ENCODE data around the gene KRTAP9-6.
A peak's percentile ranks its signal among the peaks of the same experiment; 100 is the strongest.
"Not testable (repeated sequence)": the region's sequence is repeated elsewhere in the genome, so short reads cannot be mapped to it uniquely, and the experiment has no call there.

Gene KRTAP9-6

GRCh38 chr17:41249637-41250240 is 15.4 kb upstream of the KRTAP9-6 start, which contains the start of gene KRTAP9-4:
KRTAP9-4 (plus strand) TSS chr17:41249687; CDS start chr17:41249721, 34 bp downstream.
- not testable (repeated sequence) for H3K36me3 ChIP-seq (ENCODE audit: control insufficient read depth, insufficient read depth, low read length, severe bottlenecking); H3K4me3 ChIP-seq (ENCODE audit: low read length); H3K27me3 ChIP-seq (replicated peaks; ENCODE audit: control insufficient read depth, insufficient read depth, low read length); H3K9ac ChIP-seq (ENCODE audit: low read length); H3K9me3 ChIP-seq (ENCODE audit: control insufficient read depth, low read length); DNase-seq (ENCODE audit: low read depth); H3K4me1 ChIP-seq (ENCODE audit: control insufficient read depth, insufficient read depth, low read length)

- Histone ChIP-seq H3K4me3 (ENCODE audit: low read length) (no peak overlapping the region), H3K9ac (ENCODE audit: low read length) (no peak overlapping the region), H3K9me3 (ENCODE audit: control insufficient read depth, low read length) (no peaks in the 10 kb centered on the region), H3K36me3 (ENCODE audit: control insufficient read depth, insufficient read depth, low read length, severe bottlenecking) (no peaks in the 10 kb centered on the region), H3K4me1 (ENCODE audit: control insufficient read depth, insufficient read depth, low read length) (peaks cover 5% of the 10 kb centered on the region), H3K27me3 (replicated peaks; ENCODE audit: control insufficient read depth, insufficient read depth, low read length) (peaks cover 2% of the 10 kb centered on the region)
- no peak for DNase-seq (ENCODE audit: low read depth)
Measured at GRCh38 chr17:41251261-41251660, 13.9 kb upstream of the KRTAP9-6 start.

DNA sequence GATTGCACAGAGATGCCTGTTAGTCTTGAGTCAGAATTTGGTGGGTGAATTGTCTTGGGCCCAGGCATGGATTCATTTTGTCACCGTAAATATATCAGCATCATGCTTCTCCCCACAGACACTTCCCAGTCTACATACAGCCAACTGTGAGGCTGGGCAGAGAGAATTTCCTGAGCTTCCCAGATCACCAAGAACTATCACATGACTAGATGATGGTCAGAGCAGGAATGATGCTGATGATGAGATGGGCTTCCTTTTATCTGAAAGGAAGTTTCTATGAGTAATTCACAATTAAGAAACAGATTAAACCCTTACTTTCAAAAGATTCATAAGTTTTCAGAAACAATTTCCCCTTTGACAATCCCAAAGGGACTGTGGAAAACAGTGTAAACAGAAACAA is 10.3 kb upstream of the KRTAP9-6 start:
- Histone ChIP-seq H3K27me3 (replicated peaks; ENCODE audit: control insufficient read depth, insufficient read depth, low read length) (no peaks in the 10 kb centered on the region), H3K4me1 (ENCODE audit: control insufficient read depth, insufficient read depth, low read length) (peaks cover 23% of the 10 kb centered on the region), H3K36me3 (ENCODE audit: control insufficient read depth, insufficient read depth, low read length, severe bottlenecking) (no peaks in the 10 kb centered on the region), H3K4me3 (ENCODE audit: low read length) (no peak overlapping the region), H3K9me3 (ENCODE audit: control insufficient read depth, low read length) (no peaks in the 10 kb centered on the region), H3K9ac (ENCODE audit: low read length) (no peak overlapping the region)
- no peak for DNase-seq (ENCODE audit: low read depth)

GRCh38 chr17:41255381-41256290 is 9.5 kb upstream of the KRTAP9-6 start, which contains the start of gene KRTAP9-9:
KRTAP9-9 (plus strand) TSS chr17:41255384.
- H3K4me1 ChIP-seq (ENCODE audit: control insufficient read depth, insufficient read depth, low read length): peaks cover 23% of the 10 kb centered on the region
- H3K9ac ChIP-seq (ENCODE audit: low read length); H3K4me3 ChIP-seq (ENCODE audit: low read length); H3K36me3 ChIP-seq (ENCODE audit: control insufficient read depth, insufficient read depth, low read length, severe bottlenecking); H3K9me3 ChIP-seq (ENCODE audit: control insufficient read depth, low read length); H3K27me3 ChIP-seq (replicated peaks; ENCODE audit: control insufficient read depth, insufficient read depth, low read length): not testable (repeated sequence)
- peak; percentile 43 for DNase-seq (ENCODE audit: low read depth)

- no peaks in the 10 kb centered on the region for H3K27me3 ChIP-seq (replicated peaks; ENCODE audit: control insufficient read depth, insufficient read depth, low read length)
- H3K9me3 ChIP-seq (ENCODE audit: control insufficient read depth, low read length): no peaks in the 10 kb centered on the region
- DNase-seq (ENCODE audit: low read depth): peak; percentile 39
- no peak overlapping the region for H3K9ac ChIP-seq (ENCODE audit: low read length)
- no peaks in the 10 kb centered on the region for H3K36me3 ChIP-seq (ENCODE audit: control insufficient read depth, insufficient read depth, low read length, severe bottlenecking)
- peaks cover 23% of the 10 kb centered on the region for H3K4me1 ChIP-seq (ENCODE audit: control insufficient read depth, insufficient read depth, low read length)
- no peak overlapping the region for H3K4me3 ChIP-seq (ENCODE audit: low read length)
Measured at GRCh38 chr17:41256291-41256685, 8.9 kb upstream of the KRTAP9-6 start.

DNA sequence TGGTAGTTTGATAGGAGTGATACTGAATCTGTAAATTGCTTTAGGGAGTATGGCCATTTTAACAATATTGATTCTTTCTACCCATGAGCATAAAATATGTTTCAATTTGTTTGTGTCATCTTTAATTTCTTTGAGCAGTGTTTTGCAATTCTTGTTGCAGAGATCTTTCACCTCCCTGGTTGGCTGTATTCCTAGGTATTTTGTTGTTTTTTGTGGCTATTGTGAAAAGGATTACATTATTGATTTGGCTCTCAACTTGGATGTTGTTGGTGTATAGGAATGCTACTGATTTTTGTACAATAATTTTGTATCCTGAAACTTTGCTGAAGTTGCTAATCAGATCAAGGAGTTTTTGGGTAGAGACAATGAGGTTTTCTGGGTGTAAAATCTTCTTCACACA is 6.8 kb upstream of the KRTAP9-6 start:
- DNase-seq (ENCODE audit: low read depth): peak; percentile 73
- Histone ChIP-seq H3K36me3 (ENCODE audit: control insufficient read depth, insufficient read depth, low read length, severe bottlenecking) (no peaks in the 10 kb centered on the region), H3K9me3 (ENCODE audit: control insufficient read depth, low read length) (no peaks in the 10 kb centered on the region), H3K9ac (ENCODE audit: low read length) (no peak overlapping the region), H3K4me3 (ENCODE audit: low read length) (no peak overlapping the region), H3K4me1 (ENCODE audit: control insufficient read depth, insufficient read depth, low read length) (peaks cover 18% of the 10 kb centered on the region), H3K27me3 (replicated peaks; ENCODE audit: control insufficient read depth, insufficient read depth, low read length) (peaks cover 6% of the 10 kb centered on the region)

GRCh38 chr17:41263212-41263611 is 2.0 kb upstream of the KRTAP9-6 start:
- H3K4me3 ChIP-seq (ENCODE audit: low read length): no peak overlapping the region
- H3K36me3 ChIP-seq (ENCODE audit: control insufficient read depth, insufficient read depth, low read length, severe bottlenecking): no peaks in the 10 kb centered on the region
- H3K27me3 ChIP-seq (replicated peaks; ENCODE audit: control insufficient read depth, insufficient read depth, low read length): peaks cover 10% of the 10 kb centered on the region
- no peak overlapping the region for H3K9ac ChIP-seq (ENCODE audit: low read length)
- H3K4me1 ChIP-seq (ENCODE audit: control insufficient read depth, insufficient read depth, low read length): peaks cover 13% of the 10 kb centered on the region
- DNase-seq (ENCODE audit: low read depth): no peak
- H3K9me3 ChIP-seq (ENCODE audit: control insufficient read depth, low read length): no peaks in the 10 kb centered on the region

DNA sequence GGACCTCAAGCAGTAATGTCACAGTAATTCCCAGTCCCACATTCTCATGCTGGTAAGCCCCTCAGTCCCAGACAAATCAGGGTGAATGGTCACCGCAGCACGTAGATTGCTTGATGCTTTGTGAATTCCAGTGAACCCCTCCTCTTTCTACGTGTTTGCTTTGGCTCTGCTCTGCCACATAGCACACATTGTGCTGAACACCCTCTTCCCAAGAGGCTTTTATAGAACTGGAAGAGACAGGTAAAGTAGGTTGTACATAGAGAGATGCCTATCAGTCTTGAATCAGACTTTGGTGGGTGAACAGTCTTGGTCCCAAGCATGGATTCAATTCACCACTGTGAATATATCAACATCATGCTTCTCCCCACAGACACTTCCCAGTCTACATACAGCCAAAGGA is 579 bp upstream of the KRTAP9-6 start:
- H3K27me3 ChIP-seq (replicated peaks; ENCODE audit: control insufficient read depth, insufficient read depth, low read length): peaks cover 10% of the 10 kb centered on the region

GRCh38 chr17:41267711-41268110 is 2.5 kb downstream of the KRTAP9-6 start:
- no peak for DNase-seq (ENCODE audit: low read depth)
- no peaks in the 10 kb centered on the region for H3K9me3 ChIP-seq (ENCODE audit: control insufficient read depth, low read length)
- H3K4me1 ChIP-seq (ENCODE audit: control insufficient read depth, insufficient read depth, low read length): no peaks in the 10 kb centered on the region
- H3K36me3 ChIP-seq (ENCODE audit: control insufficient read depth, insufficient read depth, low read length, severe bottlenecking): no peaks in the 10 kb centered on the region
- H3K4me3 ChIP-seq (ENCODE audit: low read length): no peak overlapping the region
- H3K9ac ChIP-seq (ENCODE audit: low read length): no peak overlapping the region
- peaks cover 7% of the 10 kb centered on the region for H3K27me3 ChIP-seq (replicated peaks; ENCODE audit: control insufficient read depth, insufficient read depth, low read length)

More for the DNA sequence above, 579 bp upstream of the KRTAP9-6 start:
- H3K9ac ChIP-seq (ENCODE audit: low read length): no peak overlapping the region
- H3K4me1 ChIP-seq (ENCODE audit: control insufficient read depth, insufficient read depth, low read length): no peaks in the 10 kb centered on the region
- H3K36me3 ChIP-seq (ENCODE audit: control insufficient read depth, insufficient read depth, low read length, severe bottlenecking): no peaks in the 10 kb centered on the region
- no peak overlapping the region for H3K4me3 ChIP-seq (ENCODE audit: low read length)
- H3K9me3 ChIP-seq (ENCODE audit: control insufficient read depth, low read length): no peaks in the 10 kb centered on the region
- no peak for DNase-seq (ENCODE audit: low read depth)

GRCh38 chr17:41271323-41271722 is 6.1 kb downstream of the KRTAP9-6 start:
- not testable (repeated sequence) for H3K36me3 ChIP-seq (ENCODE audit: control insufficient read depth, insufficient read depth, low read length, severe bottlenecking); H3K27me3 ChIP-seq (replicated peaks; ENCODE audit: control insufficient read depth, insufficient read depth, low read length); DNase-seq (ENCODE audit: low read depth); H3K9me3 ChIP-seq (ENCODE audit: control insufficient read depth, low read length); H3K4me3 ChIP-seq (ENCODE audit: low read length); H3K4me1 ChIP-seq (ENCODE audit: control insufficient read depth, insufficient read depth, low read length); H3K9ac ChIP-seq (ENCODE audit: low read length)

DNA sequence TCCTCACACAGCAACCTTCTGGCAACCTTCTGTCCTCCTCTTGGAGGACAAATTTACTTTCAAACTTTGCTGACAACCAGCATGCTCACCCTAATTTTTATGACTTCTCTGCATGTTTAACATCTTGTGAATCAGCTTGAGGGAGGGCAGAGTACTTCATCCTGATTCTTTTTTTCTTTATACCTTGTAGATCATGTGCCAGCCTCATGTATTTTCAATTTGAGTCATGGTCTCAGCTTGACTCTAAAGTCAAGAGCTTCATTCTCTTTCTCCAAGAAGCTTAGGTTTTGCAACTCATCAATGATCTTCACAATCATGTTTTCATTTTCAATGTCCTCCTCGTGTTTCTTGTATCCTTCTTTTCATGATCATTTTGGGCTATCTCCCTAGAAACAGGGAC is 6.7 kb downstream of the KRTAP9-6 start:
- H3K9me3 ChIP-seq (ENCODE audit: control insufficient read depth, low read length): no peaks in the 10 kb centered on the region
- H3K27me3 ChIP-seq (replicated peaks; ENCODE audit: control insufficient read depth, insufficient read depth, low read length): peaks cover 6% of the 10 kb centered on the region
- no peaks in the 10 kb centered on the region for H3K4me1 ChIP-seq (ENCODE audit: control insufficient read depth, insufficient read depth, low read length)
- DNase-seq (ENCODE audit: low read depth): no peak
- H3K9ac ChIP-seq (ENCODE audit: low read length): no peak overlapping the region
- no peak overlapping the region for H3K4me3 ChIP-seq (ENCODE audit: low read length)
- no peaks in the 10 kb centered on the region for H3K36me3 ChIP-seq (ENCODE audit: control insufficient read depth, insufficient read depth, low read length, severe bottlenecking)
